Ishikawa (cell line): ENCODE results near the gene DIPK2B.

Source experiments
- CEBPB ChIP-seq: IDR thresholded peaks from 2 replicates; pipeline ENCODE4 v1.6.1; 2012
- CREB1 ChIP-seq: IDR thresholded peaks from 2 replicates; pipeline ENCODE4 v1.6.1; 2012; ENCODE audit warnings: low read depth
- EGR1 ChIP-seq: IDR thresholded peaks from 2 replicates; pipeline ENCODE4 v1.6.1; 2012
- FOXM1 ChIP-seq: IDR thresholded peaks from 2 replicates; pipeline ENCODE4 v1.6.1; 2012; ENCODE audit warnings: low read depth, borderline replicate concordance
- TAF1 ChIP-seq: IDR thresholded peaks from 2 replicates; pipeline ENCODE4 v1.6.1; 2012; ENCODE audit warnings: low read depth, mild to moderate bottlenecking
- TCF12 ChIP-seq: IDR thresholded peaks from 2 replicates; pipeline ENCODE4 v1.6.1; 2012; ENCODE audit warnings: low read depth
- YY1 ChIP-seq: IDR thresholded peaks from 2 replicates; pipeline ENCODE4 v1.6.1; 2012; ENCODE audit warnings: low read depth
- TF ChIP-seq, protein P1 (sequence below): IDR thresholded peaks from 2 replicates; pipeline ENCODE4 v1.6.1; 2012; ENCODE audit warnings: low read depth, mild to moderate bottlenecking

DNA sequence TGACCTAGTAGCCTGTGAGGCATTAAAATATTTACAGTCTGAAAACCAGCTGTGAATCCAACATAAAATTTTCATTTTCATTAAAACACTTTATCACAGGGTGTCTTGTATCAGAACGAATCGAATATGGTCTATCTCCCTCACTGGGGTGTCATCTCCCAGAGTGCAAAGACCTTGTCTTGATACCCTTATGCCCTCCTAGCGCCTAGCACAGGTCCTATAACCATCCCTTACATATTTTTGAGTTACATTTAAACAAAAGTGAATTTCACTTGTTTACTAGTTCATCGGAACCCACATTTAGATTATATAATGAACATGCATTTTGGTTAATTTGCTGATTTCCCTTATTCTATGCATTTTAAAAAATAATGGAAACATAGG lies 14.0 kb downstream of the DIPK2B start:
- TF ChIP-seq CEBPB (no peak), FOXM1 (no peak), YY1 (no peak), EGR1 (no peak), TCF12 (no peak), TAF1 (no peak), CREB1 (no peak)
- TF ChIP-seq, protein P1, sequence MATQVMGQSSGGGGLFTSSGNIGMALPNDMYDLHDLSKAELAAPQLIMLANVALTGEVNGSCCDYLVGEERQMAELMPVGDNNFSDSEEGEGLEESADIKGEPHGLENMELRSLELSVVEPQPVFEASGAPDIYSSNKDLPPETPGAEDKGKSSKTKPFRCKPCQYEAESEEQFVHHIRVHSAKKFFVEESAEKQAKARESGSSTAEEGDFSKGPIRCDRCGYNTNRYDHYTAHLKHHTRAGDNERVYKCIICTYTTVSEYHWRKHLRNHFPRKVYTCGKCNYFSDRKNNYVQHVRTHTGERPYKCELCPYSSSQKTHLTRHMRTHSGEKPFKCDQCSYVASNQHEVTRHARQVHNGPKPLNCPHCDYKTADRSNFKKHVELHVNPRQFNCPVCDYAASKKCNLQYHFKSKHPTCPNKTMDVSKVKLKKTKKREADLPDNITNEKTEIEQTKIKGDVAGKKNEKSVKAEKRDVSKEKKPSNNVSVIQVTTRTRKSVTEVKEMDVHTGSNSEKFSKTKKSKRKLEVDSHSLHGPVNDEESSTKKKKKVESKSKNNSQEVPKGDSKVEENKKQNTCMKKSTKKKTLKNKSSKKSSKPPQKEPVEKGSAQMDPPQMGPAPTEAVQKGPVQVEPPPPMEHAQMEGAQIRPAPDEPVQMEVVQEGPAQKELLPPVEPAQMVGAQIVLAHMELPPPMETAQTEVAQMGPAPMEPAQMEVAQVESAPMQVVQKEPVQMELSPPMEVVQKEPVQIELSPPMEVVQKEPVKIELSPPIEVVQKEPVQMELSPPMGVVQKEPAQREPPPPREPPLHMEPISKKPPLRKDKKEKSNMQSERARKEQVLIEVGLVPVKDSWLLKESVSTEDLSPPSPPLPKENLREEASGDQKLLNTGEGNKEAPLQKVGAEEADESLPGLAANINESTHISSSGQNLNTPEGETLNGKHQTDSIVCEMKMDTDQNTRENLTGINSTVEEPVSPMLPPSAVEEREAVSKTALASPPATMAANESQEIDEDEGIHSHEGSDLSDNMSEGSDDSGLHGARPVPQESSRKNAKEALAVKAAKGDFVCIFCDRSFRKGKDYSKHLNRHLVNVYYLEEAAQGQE: no peak
